ENCODE measurements around the gene NDUFB5. TPM values are rescaled to one million over a fixed set of nuclear protein-coding genes. Genes with fewer than 3 reads are reported as not detected.

Gene NDUFB5
- total RNA-seq, 2 experiments from 2014 or later, result 83.1 to 97.3 TPM

DNA sequence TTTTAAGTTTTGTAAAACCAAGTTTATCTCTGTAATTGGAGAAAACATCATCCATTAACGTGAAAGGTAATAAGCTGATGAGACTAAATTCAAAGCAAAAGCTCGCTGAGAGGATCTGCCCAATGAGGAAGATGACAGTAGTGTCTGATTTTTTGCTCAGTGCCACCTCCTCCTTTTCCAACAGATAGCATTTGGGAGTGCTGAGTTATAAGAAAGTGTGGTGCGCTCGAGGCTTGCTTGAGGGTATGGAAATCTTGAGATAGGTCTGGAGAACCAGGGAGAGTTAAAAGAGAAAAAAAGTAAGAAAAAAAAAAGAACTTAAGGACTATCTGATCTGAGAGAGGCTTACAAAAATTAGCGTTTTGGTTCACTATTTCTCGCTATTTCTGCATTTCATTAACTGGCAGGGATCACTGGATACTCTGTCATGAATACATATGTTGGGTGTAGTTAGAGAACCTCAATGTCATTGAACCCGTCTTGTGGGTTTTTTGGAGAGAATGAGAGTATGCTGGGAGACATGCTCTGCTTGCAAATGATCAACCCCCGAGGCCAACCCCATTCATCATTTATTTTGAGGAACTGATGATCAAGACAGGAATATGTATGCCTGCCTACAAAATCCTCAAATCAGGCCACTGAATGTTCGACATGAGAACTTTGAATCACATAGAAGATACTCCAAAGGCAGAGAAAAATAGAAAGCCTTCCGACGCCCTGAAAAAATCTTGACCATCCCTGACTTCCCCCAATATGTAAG, 47.3 kb downstream of the NDUFB5 start:
- ATAC-seq, result no peak
- CTCF ChIA-PET, result interaction anchor here (0.7 to 1.2 kb wide), 2 partner anchors 8 to 47 kb away, joined by 4 read pairs; partner anchors contain the start of genes MRPL47 and NDUFB5

DNA sequence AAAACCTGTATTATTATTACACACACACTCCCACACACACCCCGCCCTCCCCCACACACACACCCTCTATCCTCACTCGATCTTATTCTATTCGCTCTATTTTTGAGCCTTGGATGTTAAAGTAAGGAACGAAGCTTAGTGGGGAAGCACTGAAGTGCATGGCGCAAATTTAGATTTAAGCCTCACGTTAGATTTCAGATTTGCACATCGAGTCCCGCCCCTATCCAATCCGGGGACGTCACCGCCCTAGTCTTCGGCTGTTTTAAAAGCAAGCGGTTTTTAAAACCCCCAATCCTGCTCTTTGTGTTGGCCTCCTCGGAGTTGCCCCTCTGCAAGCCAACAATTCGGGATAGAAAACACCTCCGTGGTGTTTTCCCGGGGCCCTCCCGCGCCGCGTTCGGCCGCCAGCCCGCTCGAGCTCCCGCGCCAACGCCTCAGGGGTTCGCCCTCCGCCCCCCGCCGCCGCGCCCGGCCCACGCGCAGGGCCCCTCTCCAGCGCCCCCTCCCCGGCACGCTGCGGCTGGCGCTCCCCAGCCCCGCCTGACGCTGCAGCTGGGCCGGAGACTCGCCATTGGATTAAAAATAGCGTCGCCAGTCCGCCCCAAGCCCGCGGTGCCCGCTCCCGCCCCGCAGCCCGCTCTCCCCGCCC, 48.0 kb downstream of the NDUFB5 start, which contains the start of gene USP13:
USP13 (plus strand) TSS at position 594 of the 649 bp plus-strand sequence. CDS start 186 bp downstream, outside the sequence.
- H3K27ac Mint-ChIP-seq, result peak within 1 kb of the TSS; percentile 84
- peak; percentile 77 for DNase-seq
- no peaks in the 10 kb centered on the region for H3K9me3 Mint-ChIP-seq (ENCODE audit: low read depth)
- peaks cover 9% of the 10 kb centered on the region for H3K27me3 Mint-ChIP-seq
- CTCF ChIA-PET, result interaction anchor here (0.7 to 1.2 kb wide), 2 partner anchors 9 to 48 kb away, joined by 4 read pairs; partner anchors contain the start of genes MRPL47 and NDUFB5
- H3K4me1 Mint-ChIP-seq, result peaks cover 31% of the 10 kb centered on the region
- H3K4me3 Mint-ChIP-seq, result peak within 1 kb of the TSS; percentile 95
- peaks cover 13% of the 10 kb centered on the region for H3K36me3 Mint-ChIP-seq
- peak; percentile 67 for ATAC-seq

More for the DNA sequence above, 47.3 kb downstream of the NDUFB5 start:
- no peak for DNase-seq
- Mint-ChIP-seq H3K27ac (peak overlapping the region; percentile 36), H3K4me1 (peaks cover 31% of the 10 kb centered on the region), H3K9me3 (ENCODE audit: low read depth) (no peaks in the 10 kb centered on the region), H3K36me3 (peaks cover 13% of the 10 kb centered on the region), H3K4me3 (peak overlapping the region; percentile 95), H3K27me3 (peaks cover 9% of the 10 kb centered on the region)

DNA sequence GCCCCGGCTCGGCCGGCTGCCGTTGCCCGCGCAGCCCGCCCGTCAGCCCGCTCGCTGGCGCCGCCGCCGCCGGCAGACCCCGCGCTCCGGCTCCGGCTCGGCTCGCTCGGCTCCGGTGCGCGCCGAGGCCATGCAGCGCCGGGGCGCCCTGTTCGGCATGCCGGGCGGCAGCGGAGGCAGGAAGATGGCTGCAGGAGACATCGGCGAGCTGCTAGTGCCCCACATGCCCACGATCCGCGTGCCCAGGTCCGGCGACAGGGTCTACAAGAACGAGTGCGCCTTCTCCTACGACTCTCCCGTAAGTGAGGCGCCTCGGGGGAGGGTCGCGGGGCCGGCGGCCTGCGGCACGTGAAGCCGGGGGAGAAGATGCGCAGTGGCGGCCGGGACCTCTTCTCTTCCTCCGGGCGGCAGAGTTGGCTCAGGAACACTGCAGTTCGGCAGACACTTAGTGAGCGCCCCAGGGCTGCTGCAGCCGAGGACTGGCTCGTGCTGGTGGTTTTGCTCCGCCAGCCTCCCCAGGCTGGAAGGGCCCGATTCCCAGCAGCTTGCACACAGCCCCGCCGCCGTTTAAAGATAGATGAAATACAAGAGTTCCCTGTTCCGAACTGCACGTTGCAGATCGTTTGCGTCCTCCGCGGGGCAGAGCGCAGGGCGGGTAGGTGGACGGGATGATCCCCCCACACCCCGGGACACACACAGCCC, 48.7 kb downstream of the NDUFB5 start:
- H3K4me3 Mint-ChIP-seq, result peak overlapping the region; percentile 95
- CTCF ChIA-PET, result interaction anchor here (1.0 to 1.3 kb wide), 3 partner anchors 9 to 14 kb away, joined by 3 to 5 read pairs (median 4); no protein-coding TSS in a partner anchor

DNA sequence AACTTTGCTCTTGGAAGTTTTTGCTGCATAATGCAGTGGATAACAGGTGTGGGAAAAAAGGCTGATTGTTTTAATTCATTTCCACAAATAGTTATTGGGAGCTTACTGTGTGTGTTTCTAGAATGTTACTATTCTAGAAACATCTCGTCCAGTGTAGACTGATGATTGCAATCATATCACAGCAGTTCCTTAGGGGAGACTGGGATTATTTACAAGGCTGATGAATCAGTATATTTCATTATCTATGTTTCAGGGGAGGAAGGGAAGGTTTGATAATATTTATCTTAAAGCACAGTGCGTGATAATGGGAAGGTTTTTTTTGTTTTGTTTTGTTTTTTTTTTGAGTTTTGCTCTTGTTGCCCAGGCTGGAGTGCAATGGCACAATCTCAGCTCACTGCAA, 50.6 kb downstream of the NDUFB5 start:
- Mint-ChIP-seq H3K4me1 (peaks cover 26% of the 10 kb centered on the region), H3K27me3 (peaks cover 9% of the 10 kb centered on the region), H3K9me3 (ENCODE audit: low read depth) (no peaks in the 10 kb centered on the region), H3K4me3 (peak overlapping the region; percentile 25), H3K36me3 (peaks cover 14% of the 10 kb centered on the region), H3K27ac (no peak overlapping the region)
- DNase-seq (no peak), ATAC-seq (no peak)
- CTCF ChIA-PET, result interaction anchor here (1.2 kb wide), 1 partner anchor 132 kb away, joined by 3 read pairs; no protein-coding TSS in a partner anchor

More for the DNA sequence above, 48.7 kb downstream of the NDUFB5 start:
- no peaks in the 10 kb centered on the region for H3K9me3 Mint-ChIP-seq (ENCODE audit: low read depth)
- H3K36me3 Mint-ChIP-seq, result peaks cover 14% of the 10 kb centered on the region
- peaks cover 9% of the 10 kb centered on the region for H3K27me3 Mint-ChIP-seq
- peak overlapping the region; percentile 84 for H3K27ac Mint-ChIP-seq
- peak; percentile 70 for ATAC-seq
- peaks cover 31% of the 10 kb centered on the region for H3K4me1 Mint-ChIP-seq
- peak; percentile 76 for DNase-seq

DNA sequence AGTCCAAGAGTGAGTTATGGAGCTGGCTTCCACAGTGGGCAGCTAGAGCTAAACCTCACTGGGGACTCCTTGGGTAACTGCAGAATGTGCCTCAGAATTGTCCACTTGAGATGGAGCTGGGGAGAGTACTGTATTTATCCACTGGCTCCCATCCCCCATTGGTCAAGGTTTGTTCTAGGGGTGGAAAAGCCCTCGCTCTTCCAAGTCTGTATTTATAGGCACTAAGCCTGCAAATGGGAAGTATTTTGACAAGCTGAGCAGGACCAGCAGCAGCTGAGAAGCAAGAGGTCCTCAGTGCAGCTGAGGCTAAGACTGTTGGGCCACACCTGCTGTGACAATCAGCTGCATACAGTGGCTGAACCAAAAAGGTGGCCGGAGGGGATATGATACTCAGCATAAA, 54.0 kb downstream of the NDUFB5 start:
- no peak overlapping the region for H3K4me3 Mint-ChIP-seq
- DNase-seq (no peak), ATAC-seq (no peak)
- no peak overlapping the region for H3K27ac Mint-ChIP-seq
- H3K27me3 Mint-ChIP-seq, result no peaks in the 10 kb centered on the region
- CTCF ChIA-PET, result interaction anchor here (1.7 kb wide), 1 partner anchor 9 kb away, joined by 7 read pairs; no protein-coding TSS in a partner anchor
- peaks cover 15% of the 10 kb centered on the region for H3K4me1 Mint-ChIP-seq
- H3K9me3 Mint-ChIP-seq (ENCODE audit: low read depth), result no peaks in the 10 kb centered on the region
- H3K36me3 Mint-ChIP-seq, result peaks cover 14% of the 10 kb centered on the region

DNA sequence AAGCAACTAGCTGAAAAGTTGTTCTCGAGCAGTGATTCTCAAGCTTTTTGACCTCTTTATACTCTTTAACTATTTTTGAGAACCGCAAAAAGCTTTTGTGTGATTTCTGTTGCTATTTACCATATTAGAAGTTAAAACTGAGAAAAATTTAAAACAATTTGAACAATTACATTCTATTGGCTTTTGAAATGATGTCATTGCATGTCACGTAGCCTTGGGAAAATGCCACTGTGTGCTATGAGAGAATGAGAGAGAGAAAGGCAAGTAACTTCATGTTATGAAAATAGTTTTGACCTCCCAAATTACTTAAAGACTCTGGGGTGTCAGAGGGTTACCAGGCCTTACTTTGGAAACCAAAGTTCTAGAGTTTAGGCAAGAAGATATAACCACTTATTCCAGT, 56.3 kb downstream of the NDUFB5 start:
- Mint-ChIP-seq H3K9me3 (ENCODE audit: low read depth) (no peaks in the 10 kb centered on the region), H3K27ac (no peak overlapping the region), H3K27me3 (no peaks in the 10 kb centered on the region), H3K36me3 (peaks cover 10% of the 10 kb centered on the region), H3K4me1 (no peaks in the 10 kb centered on the region), H3K4me3 (no peak overlapping the region)
- DNase-seq (no peak), ATAC-seq (no peak)
- CTCF ChIA-PET, result interaction anchor here (1.8 kb wide), 1 partner anchor 11 kb away, joined by 5 read pairs; no protein-coding TSS in a partner anchor

DNA sequence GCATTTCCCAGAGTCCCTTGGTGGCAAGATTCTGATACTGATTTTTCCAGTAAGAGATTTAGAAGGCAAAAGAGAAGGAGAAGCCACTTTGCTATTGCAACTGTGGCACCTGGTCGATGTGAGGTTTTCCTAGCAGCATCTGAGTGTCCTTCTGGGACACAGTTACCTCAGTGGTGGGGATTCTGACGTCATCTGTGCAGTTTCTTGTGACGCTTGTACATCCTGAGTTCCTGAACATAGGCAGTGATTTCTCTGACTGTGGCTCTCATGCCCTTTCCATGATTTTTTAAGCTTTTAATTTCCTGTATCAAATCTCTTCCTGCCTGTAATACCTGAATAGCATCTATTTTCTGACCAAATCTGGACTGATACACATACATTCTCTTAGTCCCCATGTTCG, 57.2 kb downstream of the NDUFB5 start:
- Mint-ChIP-seq H3K27ac (no peak overlapping the region), H3K9me3 (ENCODE audit: low read depth) (no peaks in the 10 kb centered on the region), H3K36me3 (peaks cover 2% of the 10 kb centered on the region), H3K27me3 (no peaks in the 10 kb centered on the region), H3K4me3 (no peak overlapping the region), H3K4me1 (no peaks in the 10 kb centered on the region)
- DNase-seq (no peak), ATAC-seq (no peak)
- CTCF ChIA-PET, result interaction anchor here (1.8 to 2.5 kb wide), 3 partner anchors 8 to 12 kb away, joined by 5 to 6 read pairs (median 5); no protein-coding TSS in a partner anchor

DNA sequence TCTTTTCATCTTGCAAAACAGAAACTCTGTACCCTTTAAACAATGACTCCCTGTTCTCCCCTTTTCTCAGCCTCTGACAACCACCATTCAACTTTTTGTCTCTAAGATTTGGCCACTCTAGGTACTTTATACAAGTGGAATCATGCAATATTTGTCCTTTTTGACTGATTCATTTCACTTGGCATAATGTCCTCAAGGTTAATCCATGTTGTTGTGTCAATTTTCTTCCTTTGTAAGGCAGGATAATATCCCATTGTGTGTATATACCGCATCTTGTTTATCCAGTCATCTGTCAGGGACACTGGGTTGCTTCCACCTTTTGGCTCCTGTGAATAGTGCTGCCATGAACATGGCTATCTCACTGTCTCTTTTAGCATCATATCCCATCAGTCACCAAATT, 58.5 kb downstream of the NDUFB5 start:
- ATAC-seq (no peak), DNase-seq (no peak)
- Mint-ChIP-seq H3K4me1 (no peaks in the 10 kb centered on the region), H3K36me3 (peaks cover 2% of the 10 kb centered on the region), H3K27ac (no peak overlapping the region), H3K4me3 (no peak overlapping the region), H3K9me3 (ENCODE audit: low read depth) (no peaks in the 10 kb centered on the region), H3K27me3 (no peaks in the 10 kb centered on the region)
- CTCF ChIA-PET, result interaction anchor here (1.8 to 2.5 kb wide), 2 partner anchors 9 to 13 kb away, joined by 5 to 6 read pairs; no protein-coding TSS in a partner anchor

DNA sequence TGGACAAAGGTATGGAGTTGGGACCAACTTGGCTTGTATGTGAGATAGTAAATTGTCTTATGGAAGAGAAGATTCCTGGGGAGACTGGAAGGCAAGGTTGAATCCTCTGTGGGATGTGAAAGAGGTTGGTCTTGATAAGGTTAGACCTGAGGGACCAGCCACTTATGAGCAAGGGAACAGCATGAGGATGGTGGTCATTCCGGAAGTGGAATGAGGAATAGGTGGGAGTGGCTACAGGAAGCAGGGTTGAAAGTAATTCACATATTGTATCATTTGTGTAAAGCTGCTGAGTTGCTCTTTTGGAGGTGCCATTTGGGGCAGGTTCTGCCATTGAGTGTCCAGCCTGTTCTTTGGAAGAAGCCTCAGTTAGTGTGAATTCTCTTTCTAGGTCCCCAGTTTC, 61.4 kb downstream of the NDUFB5 start:
- H3K27me3 Mint-ChIP-seq, result no peaks in the 10 kb centered on the region
- peaks cover 2% of the 10 kb centered on the region for H3K36me3 Mint-ChIP-seq
- no peak overlapping the region for H3K4me3 Mint-ChIP-seq
- CTCF ChIA-PET, result no interaction called here
- ATAC-seq (no peak), DNase-seq (no peak)
- no peak overlapping the region for H3K27ac Mint-ChIP-seq
- no peaks in the 10 kb centered on the region for H3K4me1 Mint-ChIP-seq
- H3K9me3 Mint-ChIP-seq (ENCODE audit: low read depth), result no peaks in the 10 kb centered on the region

DNA sequence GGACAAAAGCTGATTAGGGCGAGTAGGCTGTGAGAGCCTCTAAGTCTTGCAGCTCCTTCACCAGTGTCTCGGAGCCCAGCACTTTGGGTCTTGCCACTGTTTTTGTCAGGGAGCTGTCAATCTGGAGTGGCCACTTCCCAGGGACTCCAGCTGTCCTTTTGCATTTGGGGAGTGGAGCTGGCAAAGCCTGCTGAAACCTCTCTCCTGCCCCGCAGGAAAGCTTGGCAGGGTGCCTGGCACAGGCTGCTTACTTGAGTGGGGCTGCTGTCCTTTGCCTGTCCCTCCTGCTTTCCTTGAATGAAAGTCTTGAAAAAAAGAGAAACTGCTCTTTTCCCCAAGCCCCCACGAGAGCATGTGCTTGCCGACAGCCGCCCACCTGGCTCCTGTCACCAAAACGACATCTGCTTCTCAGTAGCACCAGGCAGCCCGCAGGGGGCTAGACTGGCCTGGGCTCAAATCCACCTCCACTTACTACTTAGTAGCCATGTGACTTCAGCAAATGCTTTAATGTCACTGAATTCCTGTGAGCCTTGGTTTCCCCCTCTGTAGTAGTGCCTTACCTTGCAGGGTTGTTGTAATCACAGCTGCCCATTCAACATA, 61.9 kb downstream of the NDUFB5 start:
- ATAC-seq (no peak), DNase-seq (no peak)
- no peak overlapping the region for H3K4me3 Mint-ChIP-seq
- H3K36me3 Mint-ChIP-seq, result peaks cover 2% of the 10 kb centered on the region
- H3K9me3 Mint-ChIP-seq (ENCODE audit: low read depth), result no peaks in the 10 kb centered on the region
- H3K27ac Mint-ChIP-seq, result no peak overlapping the region
- no peaks in the 10 kb centered on the region for H3K4me1 Mint-ChIP-seq
- CTCF ChIA-PET, result no interaction called here
- no peaks in the 10 kb centered on the region for H3K27me3 Mint-ChIP-seq

DNA sequence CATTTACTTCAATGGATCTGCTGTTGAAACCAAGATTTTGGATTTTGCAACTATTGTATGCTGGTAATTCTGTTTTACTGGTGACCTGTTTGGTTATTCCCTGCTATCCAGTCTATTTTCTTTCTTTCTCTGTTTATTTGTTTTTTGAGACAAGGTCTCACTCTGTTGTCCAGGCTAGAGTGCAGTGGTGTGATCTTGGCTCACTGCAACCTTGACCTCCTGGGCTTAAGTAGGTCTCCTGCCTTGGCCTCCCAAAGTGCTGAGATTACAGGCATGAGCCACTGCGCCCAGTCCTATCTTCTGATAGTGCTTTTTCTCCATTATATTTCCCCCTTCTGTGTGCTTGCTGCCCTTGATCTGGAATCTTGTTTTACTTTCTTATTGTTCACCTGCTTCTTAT, 63.8 kb downstream of the NDUFB5 start:
- Mint-ChIP-seq H3K27me3 (no peaks in the 10 kb centered on the region), H3K27ac (no peak overlapping the region), H3K4me3 (no peak overlapping the region), H3K9me3 (ENCODE audit: low read depth) (no peaks in the 10 kb centered on the region), H3K4me1 (no peaks in the 10 kb centered on the region), H3K36me3 (peaks cover 2% of the 10 kb centered on the region)
- no peak for ATAC-seq
- CTCF ChIA-PET, result no interaction called here
- DNase-seq, result no peak

DNA sequence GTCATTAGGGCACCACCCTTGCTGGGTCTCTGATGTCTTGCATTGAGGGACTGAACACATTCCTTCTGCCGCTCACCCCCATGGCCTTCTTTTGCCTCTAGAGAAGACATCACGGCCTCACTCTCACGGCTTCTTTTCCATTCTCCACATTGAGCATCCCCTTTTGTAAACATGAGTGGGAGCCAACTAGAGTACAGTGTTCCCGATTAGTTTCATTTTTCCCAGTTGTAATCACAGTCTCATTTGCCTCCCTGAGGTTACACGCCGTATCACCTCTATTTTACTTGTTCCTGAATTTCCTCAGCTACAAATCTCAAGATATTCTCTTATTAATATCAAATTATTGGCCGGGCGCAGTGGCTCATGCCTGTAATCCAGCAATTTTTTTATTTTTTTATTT, 65.7 kb downstream of the NDUFB5 start:
- H3K36me3 Mint-ChIP-seq, result peaks cover 5% of the 10 kb centered on the region
- CTCF ChIA-PET, result no interaction called here
- no peaks in the 10 kb centered on the region for H3K27me3 Mint-ChIP-seq
- no peak overlapping the region for H3K4me3 Mint-ChIP-seq
- no peaks in the 10 kb centered on the region for H3K4me1 Mint-ChIP-seq
- no peaks in the 10 kb centered on the region for H3K9me3 Mint-ChIP-seq (ENCODE audit: low read depth)
- DNase-seq (no peak), ATAC-seq (no peak)
- no peak overlapping the region for H3K27ac Mint-ChIP-seq

DNA sequence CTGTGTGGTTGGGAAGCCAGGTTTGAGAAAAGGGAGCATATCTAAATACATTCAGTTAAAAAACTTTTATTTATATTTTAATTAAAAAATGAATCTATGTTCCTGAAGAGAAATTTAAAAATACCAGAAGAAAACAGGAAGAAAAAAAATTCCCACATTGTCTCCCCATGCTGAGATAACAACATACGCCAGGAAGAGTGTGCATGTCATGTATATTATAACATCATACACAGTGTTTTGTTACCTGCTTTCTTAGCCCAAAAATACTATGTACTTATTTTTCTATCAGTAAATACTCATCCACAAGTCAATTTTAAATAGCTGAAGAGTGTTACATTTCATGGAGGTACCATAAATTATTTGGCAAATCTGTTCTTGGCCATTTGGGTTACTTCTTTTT, 66.7 kb downstream of the NDUFB5 start:
- no peak for DNase-seq
- Mint-ChIP-seq H3K4me1 (no peaks in the 10 kb centered on the region), H3K27me3 (no peaks in the 10 kb centered on the region), H3K4me3 (no peak overlapping the region), H3K36me3 (peaks cover 5% of the 10 kb centered on the region), H3K9me3 (ENCODE audit: low read depth) (no peaks in the 10 kb centered on the region), H3K27ac (no peak overlapping the region)
- CTCF ChIA-PET, result no interaction called here
- no peak for ATAC-seq

All from activated CD8-positive, alpha-beta memory T cell treated with anti-CD3 and anti-CD28 coated beads, Interleukin-2, amount 10 ng/mL, durations not matched to agents 7 days and 5 days (primary cell).